Suppressor macrophage treated with lipopolysaccharide for 4 hours (primary cell): ENCODE results near the gene ISG20L2.

Experiments used
- DNase-seq: peaks from one replicate; pipeline ENCODE4 v3.0.0-alpha.2; 2020

ISG20L2 gene

DNA sequence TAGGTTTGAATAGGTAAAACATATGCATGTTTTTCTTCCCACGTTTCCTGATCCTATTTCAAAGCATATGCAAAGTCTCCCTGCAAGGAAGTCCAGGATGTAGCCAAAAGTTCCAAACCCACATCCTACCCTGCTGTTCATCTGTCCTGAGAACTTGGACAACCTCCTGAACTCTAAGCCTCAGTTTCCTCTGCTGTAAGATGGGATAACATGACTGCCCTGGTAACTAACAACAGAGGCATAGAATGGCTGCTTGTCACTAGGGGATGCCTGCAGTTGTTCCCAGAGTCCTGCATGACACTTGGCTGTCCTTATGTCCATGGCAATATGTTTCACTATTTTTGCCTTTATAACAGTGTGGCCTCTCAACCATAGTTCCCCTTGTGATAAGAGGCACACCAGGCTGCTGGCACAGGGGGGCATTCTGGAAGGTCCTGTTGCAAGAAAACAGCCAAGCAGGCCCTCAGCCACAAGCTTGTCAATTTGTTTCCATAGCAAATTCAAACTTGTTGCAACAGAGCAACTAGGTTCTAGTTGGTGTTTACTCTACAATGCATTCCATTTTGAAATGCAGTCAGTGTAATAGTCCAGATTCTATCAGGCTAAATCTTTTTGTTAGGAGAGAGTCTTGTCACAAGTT lies 24.4 kb upstream of the ISG20L2 start:
- DNase-seq = no peak

DNA sequence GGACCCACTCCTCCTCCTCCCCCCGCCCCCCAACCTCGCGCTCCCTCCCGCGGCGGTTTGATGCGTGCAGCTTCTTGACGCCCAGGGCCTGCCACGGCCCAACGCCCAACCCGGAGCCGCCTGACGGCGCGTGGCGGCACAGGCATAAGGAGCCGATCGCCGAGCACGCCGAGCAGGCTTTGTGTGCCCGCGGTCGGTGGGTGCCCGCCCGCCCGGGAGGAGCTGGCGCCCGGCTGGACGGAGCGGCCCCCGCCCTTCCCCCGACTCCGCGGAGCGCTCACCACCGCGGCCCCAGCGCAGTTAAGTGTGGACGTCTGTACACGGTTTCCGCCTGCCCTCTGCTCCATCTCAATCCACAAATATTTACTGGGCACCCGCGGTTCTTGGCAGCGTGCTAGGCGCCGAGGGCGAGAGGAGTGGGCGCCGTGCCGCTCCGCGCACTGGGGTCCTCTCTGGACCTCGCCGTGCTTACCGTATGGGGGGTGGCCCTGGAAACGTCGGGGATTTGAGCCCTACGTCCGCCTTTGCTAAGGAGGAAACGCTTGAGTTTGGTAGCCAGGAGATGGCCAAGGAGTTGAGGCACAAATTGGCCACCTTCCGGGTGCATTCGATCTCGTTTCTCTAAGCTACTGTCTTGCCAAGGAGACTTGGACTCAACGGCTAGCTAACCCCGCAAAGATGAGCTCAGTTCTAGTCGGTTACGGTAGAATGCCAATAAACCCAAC lies 23.4 kb upstream of the ISG20L2 start:
- DNase-seq = peak; percentile 97

DNA sequence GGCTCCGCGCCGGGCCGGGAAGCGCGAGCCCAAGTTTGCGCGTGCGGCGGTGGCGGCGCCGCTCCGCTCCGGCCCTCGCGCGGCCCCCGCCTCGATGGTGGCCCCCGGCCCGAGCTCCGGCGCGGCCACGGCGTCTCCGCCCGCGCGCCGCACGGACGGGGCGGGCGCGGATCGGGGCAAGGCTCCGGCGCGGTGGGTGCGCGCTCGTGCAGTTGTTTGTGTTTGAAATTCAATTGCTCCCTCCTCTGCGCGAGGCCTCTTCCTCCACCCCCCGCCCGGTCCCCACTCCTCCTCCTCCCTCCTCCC lies 22.8 kb upstream of the ISG20L2 start, which contains the start of gene HDGF:
HDGF (minus strand) TSS at position 225 of the 306 bp plus-strand sequence. CDS start 246 bp downstream, outside the sequence.
- no peak for DNase-seq

DNA sequence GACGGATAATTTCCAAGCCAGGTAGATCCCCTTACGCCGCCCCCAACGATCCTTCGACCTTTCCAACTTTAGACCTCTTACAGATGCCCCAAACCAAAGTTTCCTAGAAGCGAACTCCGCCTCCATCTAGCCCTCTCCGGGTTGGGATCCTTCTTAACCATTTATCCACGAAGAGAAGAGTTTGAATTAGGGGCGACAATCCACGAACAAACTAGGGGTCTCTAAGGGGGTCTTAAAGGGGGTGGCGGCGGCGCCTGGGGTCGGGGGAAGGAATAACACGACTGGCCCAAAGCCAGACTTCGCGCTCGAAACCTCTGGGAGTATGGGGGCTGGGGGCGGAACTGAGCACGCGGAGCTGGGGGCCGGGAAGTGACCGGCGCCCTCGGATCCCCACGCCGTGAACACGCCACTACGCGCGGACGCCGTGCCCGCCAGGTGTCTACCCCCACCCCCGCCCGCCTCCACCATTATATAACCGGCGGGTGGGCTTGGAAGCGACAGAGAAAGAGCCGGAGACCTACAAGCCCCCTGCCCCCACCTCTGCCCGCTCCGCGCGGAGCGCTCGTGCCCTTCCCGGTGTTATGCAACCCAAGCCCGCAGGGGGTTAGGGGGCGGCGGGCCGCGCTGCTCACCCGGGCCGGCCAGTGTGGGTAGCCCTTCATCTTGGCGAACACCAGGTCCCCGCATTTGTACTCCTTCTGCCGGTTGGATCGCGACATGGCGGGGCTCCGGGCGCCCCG lies 22.3 kb upstream of the ISG20L2 start:
- DNase-seq = peak; percentile 50

DNA sequence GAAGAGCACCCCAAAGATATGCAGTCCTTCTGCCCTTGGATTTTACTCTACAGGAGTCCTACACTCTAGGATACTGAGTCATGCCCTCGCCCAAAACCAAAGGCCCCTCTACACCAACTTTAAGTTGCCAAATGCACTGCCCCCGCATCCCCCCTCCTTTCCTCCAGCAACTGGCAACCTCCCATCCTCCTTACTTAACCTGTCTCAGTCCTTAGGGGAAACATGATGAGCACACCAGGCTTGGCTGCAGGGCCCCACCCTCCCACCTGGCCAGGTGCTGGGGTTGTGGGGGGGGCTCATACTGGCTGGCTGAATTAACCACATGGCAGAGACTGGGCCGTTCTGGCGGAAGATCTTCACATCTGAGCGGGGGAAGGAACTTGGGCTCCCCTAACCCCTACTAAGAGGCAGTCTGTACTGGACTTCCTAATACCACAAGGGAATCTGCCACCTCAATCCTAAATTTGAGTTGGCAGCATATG lies 21.7 kb upstream of the ISG20L2 start:
- DNase-seq = peak; percentile 6

DNA sequence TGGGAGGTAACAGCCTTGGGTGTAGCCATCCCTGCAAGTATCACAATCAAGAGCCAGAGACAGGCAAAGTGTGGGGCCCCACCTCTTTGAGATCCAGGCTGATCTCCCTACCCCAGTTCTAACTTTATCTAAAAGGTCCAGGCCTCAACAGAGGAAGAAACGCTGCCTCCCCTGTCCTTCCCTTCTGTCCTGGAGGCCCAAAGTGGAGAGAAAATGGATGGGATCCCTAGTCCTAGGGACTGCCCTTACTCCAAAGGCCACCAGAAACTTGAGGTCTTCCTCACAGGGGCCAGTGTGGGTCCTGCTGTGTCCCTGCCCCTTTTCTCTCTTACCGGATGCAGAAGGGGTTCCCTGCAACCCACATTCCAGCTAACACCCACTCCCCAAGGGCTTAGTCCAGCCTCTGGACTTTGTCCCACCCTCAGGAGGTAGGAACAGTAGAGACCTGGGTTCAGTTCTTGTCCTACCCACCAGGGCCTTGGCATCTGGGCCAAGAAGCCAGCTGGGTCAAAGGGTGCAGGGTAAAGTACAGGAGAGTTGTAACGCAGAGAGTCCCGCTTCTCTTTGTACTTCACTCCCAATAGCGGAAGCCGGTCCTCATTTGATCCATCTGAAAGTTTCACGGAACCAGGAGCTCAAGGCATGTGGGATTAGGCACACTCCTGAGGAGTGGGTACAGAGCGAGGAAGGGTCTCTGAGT lies 21.0 kb upstream of the ISG20L2 start:
- DNase-seq = no peak

DNA sequence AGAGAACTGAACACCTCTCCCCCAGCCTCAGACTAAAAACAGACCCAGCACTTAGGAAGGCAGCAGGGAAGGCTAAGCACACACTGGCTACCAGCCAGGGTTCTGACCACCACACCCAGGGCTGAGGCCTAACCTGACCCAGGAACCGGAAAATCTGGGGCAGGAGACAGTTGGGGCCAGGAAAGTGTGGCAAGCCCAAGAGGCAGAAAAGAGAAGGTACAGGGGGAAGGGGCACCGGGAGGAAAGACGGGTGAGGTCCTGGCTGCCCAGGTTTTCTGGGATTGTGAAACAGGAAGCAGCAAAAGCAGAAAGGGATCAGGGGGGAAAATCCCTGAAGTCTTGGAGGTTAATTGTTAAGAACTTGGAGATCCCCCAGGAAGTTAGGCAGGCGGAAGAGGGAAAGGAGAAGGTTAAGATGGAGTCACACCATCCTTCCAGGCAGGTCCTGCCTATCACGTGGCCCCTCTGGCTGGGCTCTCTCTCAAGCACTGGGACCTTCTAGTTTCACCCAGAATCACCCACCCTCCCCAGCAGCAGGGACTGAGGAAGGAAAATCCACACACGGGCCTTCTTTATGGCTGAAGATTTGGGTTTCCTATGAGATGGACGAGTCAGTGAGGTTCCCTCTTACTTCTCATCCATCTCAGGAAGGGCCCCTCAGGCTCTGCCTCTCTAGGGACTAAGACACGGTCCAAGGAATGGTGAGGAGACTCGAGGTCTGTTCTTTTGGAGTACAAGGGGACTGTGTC lies 20.3 kb upstream of the ISG20L2 start:
- peak; percentile 89 for DNase-seq

DNA sequence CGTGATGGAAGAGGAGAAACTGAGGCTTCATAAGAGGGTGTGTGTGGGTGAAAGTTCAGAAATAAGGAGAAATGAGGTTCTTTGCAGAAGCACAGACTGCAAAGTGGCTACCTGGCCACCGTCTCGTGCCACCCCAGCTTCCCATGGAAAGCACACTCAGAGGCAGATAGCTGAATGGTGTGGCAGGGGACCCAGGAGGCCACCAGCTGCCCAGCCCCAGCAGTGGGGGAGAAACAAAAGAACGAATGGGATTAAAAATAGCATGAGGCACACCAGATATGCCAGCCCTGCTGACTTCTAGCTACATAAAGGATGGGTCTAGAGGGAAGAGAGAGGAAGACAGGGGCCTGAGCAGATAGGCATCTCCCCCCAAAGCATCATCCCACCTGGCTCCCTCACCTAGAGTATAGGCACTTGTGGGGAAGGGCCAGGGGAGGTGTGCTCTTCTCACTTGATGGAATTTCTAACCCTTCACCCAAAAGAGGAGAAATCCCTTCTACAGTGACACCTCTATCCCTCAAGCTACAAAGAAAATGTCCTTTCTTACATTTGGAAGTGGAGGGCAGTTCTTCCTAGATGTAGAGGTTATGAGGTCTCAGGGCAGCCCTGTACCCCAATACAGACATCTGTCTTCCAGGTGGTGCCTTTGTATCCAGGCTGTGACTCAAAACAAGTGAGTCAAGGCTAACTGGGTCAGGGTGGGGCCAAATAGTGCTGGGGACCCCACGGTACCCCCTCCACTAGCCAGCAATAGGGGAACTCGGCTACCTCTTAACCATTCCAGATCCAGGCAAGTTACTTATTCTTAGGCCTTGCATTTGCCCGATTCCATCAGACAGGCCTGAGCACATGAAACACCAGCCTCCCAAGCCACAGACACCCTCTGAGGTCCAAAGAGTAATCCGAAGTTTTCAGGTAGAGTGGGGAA lies 19.4 kb upstream of the ISG20L2 start:
- DNase-seq = no peak

DNA sequence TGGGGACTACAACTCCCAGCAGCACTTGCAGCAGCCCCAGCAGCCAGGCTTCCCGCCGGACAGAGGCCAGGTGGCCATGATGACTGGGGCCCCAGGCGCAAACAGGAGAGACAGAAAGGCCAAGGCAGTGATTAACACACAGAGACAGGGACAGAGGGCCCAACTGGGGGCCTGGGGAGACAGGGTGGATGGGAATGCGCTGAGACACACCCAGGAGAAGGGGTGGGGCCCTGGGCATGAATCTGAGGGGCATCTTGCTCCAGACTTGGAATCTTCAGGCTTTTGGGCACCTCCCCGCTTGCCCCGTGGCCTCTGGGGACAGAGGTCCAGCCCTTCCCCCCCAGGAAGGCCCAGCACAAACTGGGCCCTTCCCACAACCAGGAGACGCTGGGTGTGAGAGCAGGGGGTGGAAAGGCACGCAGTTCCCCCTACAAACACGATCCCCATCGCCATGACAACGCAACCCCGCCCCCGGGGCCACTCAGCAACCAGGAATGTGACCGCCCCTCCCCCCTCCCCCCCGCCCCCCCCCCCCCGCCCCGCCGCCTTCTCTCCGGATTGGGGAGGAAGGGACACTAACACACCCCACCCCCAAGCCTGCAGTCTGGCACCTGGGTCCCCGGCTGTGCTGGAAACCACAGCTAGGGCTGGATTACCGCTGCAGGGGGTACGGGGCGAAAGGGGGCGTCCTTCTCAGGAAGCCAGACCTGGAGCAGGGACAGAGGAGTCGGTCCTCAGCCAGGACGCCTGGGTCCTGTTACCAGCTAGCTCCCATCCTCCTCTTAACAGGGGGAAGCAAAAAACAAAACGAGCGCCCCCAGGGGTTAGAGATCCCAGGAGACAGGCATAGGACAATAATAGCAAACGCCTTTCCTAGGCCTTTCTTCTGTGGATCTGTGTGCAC lies 18.4 kb upstream of the ISG20L2 start:
- peak; percentile 68 for DNase-seq

DNA sequence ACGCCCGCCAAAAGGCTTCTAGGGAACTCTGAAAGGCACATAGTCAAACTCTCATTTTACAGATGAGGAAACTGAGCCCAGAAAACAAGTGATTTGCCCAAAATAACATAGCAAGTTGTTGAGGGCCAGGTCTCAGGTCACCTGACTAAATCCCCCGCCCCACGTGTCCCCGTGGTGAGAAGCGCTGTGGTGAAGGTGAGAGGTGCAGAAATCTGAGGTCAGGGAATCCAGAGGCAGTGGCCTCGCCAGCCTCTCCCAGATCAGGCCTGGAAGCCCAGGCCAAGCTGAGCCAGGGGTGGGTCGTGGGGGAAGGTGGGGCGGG lies 17.8 kb upstream of the ISG20L2 start:
- no peak for DNase-seq

DNA sequence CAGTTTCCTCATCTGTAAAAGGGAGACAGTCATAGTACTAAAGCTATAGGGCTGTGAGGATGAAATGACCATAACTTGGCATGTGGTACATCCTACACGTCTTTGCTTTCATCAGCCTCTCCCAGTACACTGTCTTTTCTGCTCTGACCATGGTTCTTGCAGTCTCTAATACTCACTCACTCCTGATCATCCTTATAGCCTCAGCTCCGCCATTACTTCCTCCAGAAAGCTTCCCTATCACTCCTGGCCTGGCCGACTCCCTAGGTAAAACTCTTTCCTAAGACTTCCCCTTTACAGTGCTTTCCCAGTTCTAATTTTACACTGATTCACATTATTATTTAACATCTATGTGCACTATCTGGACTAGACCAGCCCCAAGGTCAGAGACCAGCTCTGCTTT lies 17.3 kb upstream of the ISG20L2 start:
- no peak for DNase-seq

DNA sequence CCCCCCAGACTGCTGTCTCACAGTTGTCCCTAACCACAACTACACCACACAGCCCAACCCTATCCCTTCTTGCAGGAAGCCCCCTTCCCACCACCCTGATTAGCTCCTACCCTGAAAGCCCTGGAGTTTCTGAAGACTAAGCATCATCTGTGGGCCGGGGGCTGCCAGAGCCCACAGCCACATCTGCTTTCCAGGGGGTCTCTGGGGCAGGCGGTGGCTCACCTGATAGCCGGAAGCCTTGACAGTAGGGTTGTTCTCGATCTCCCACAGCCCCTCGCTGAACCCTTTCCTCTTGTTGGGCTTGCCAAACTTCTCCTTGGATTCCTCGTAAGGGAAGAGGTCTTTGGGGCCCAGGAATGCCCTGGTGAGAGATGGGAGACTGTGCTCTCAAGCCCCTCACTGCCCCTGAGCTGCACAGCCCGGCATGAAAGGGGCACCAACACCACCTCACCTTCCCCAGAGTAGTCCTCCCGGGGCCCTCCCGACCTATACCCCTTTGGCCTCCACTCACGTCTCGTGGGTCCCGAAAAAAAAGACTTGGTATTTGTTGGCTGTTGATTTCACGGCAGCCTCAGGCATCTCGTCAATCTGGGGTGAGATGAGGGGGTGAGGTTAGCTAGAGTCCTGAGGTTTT lies 16.3 kb upstream of the ISG20L2 start:
- no peak for DNase-seq

DNA sequence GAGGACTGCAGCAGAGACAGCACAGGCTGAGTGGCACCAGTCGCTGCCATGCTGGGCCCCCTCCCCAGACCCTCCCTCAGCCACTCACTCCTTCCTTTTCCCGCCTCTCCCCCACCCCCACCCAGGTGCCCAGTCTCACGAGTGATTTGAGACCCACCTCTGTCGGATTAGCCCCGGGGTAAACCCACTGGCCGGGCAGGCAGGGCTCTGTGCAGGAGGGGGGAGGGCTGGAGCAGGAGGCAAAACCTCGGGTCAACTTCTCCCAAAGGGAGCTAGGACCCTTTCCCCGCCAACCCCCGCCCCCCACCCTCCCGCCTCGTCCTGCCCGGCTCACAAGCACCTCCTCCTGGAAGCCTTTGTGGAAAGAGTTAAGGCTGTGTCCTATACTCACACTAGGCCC lies 15.8 kb upstream of the ISG20L2 start:
- DNase-seq = no peak

DNA sequence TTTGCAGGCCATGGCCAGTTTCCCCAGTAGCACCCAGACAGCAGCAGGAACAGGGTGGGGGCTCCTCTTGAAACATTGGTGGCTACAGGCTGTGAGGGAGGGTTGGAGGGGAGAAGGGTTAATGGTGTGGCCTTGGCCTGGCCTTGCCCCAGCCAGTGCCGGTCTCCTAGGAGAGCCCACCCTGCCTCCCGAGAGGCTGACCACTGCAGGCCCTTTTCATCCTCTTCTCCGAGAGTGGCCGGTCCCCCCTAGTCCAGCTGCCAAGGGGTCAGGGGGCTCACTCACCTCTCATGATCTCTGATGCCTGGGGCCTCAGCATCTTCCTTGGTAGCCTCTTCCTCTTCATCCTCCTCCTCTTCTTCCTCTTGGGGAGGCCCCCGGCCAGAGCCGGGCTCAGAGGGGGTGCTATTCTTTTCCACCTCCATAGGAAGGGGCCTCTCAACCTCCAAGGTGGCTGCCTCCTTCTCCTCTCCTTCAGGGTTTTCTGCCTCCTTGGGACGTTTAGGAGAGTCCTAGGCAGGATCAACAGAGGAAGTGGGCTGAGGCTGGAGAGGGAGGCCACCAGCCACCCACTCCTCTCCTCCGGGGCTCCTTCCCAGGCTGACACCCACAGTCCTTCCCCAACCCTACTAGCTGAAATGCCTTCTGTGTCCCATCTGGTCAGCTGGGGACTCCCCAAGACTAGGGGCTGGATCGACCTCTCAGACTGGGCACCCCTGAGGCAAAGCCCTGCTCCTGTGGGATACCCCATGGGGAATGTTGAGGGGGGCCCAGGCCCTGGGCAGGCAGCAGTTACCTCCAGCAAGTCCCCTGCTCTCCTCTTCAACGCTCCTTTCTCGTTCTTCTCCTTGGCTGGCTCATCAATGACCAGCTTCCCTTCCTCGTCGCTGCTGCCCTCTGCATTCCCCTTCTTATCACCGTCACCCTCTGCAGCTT lies 15.1 kb upstream of the ISG20L2 start:
- DNase-seq = no peak

DNA sequence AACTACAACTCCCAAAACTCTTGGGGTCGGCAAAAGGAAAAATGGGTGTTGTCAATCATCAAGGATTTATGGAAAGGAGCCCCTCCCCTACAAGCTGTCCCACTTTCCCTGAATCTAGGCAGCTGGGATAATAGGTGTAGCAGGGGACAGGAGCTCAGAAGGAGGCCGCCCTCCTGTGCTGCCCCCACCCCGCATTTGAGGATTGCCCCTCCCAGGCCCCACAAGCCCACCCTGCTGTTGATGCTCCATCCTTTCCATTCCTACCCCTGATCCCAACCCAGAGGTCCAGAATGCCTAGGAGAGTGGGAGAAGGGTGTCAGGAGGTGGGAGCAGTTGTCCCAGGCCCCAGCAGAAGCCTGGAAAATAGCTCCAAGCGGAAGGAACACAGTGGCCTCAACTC lies 14.2 kb upstream of the ISG20L2 start:
- no peak for DNase-seq

DNA sequence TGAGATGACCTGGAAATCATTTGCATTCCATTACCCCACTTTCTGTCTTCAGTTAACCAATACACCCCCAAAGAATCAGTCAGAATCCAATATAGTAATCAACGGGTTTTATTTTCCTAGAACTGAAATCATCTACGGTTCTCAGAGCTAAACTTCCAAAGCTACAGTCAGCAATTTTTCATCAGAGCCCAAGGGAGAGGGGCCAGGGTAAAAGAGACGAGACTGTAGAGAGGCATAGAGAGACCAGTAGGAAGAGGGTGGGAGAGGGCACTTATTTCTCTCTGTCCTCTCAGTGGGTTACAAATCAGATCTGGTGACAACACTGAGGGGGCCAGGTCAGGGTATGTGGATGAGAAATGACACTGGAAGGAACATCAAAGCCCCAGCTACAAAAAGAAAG lies 13.5 kb upstream of the ISG20L2 start:
- no peak for DNase-seq

DNA sequence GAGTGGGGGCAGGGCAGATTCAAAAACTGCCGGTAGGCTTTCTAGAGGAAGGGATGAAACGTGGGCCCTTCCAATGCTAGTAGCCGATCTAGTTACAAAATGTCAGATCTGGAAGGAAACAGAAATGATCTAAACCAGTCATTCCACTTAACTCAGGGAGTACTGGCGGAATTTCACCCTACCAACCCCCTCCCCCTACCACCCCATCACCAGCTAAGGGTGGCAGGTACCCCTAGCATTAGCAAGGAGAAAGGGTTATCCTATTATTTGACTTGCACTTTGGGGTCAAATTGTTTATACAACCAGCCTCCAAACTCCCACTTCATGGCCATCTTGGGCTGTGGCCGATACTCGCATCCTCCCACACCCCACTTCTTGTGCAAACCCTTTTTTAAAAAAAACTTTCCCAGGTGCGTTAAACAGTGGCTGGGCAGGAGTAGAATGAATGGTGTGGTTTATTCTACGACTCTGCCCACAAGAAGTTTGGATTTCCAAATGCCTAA lies 13.0 kb upstream of the ISG20L2 start:
- no peak for DNase-seq

DNA sequence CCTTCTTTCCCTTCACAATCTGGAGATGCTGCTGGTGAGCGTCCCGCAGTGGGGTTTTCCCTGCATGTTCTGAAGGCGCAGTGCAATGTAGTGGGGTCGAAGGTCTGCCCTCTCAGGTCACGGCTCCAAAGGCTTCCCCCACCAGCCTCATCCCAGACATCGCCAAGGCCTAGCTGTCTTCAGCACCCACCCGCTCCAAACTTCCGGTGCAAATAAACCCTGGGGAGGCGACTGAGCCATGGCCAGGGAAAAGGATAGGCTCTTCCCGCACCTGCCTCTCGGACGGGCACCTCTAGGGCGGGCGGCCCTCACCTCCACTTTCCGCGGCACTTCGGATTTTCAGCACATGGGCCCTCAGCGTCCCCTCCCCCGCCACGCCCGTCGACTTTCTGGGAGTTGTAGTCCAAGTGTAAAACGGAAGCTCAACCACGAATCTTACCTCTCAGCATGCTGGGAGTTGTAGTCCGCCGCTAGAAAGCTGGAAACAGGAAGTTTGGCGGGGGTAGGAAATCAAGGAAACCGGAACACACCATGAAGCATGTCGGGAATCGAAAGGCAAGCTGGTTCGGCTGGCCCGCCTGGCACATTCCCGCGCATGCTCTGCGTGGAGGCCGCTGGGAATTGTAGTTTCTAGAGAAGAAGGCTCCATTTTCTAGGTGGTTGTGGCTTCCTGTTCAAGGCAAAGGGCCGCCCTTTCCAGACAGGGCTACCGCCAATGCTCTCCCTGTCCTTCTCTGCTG lies 12.3 kb upstream of the ISG20L2 start, which contains the start of gene MRPL24:
MRPL24 (minus strand) TSS at position 348 of the 740 bp plus-strand sequence. CDS start 2,384 bp downstream, outside the sequence.
- DNase-seq = peak; percentile 99
